GM12873 (cell line): ENCODE measurements around the gene SP140.

Experiments
- TF ChIP-seq, protein P1 (sequence below): IDR thresholded peaks from 2 replicates; pipeline ENCODE4 v1.5.1; 2012; ENCODE audit warnings: low read depth, mild to moderate bottlenecking, moderate library complexity, low read length, control low read depth; ENCODE audit not compliant: insufficient read depth; ENCODE audit errors: missing control alignments

The SP140 gene

DNA sequence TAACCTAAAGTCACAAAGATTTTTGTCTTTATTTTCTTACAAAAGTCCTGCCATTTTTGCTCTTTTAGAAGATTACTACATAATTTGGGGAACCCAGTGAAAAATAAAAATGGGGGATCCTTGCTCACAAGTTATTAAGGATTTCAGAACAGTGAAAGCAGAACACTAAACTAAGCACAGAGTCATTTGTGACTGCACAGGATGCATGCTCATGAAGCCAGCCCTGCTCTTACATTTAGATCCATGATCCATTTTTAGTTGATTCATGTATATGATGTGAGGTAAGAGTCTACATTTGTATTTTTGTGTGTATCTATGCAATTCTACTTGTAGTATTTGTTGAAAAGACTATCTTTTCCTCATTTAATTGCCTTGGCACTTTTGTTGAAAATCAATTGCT, 123.3 kb downstream of the SP140 start:
- TF ChIP-seq, protein P1, sequence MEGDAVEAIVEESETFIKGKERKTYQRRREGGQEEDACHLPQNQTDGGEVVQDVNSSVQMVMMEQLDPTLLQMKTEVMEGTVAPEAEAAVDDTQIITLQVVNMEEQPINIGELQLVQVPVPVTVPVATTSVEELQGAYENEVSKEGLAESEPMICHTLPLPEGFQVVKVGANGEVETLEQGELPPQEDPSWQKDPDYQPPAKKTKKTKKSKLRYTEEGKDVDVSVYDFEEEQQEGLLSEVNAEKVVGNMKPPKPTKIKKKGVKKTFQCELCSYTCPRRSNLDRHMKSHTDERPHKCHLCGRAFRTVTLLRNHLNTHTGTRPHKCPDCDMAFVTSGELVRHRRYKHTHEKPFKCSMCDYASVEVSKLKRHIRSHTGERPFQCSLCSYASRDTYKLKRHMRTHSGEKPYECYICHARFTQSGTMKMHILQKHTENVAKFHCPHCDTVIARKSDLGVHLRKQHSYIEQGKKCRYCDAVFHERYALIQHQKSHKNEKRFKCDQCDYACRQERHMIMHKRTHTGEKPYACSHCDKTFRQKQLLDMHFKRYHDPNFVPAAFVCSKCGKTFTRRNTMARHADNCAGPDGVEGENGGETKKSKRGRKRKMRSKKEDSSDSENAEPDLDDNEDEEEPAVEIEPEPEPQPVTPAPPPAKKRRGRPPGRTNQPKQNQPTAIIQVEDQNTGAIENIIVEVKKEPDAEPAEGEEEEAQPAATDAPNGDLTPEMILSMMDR: no peak

DNA sequence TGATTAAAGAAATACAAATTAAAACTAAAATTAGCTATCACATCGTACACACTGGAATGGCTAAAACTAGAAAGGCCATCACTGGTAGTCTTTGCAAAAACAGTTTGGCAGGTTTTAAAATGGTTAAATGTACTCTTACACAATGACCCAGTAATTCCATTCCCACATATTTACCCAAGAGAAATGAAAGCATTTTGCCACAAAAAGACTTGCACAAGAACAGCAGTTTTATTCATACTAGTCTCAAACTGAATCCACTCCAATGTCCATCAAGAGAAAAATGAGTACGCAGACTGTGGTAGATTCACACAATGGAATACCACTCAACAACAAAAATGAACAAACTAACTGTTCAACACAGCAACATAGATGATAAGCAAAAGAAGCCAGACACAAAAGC, 130.5 kb downstream of the SP140 start:
- TF ChIP-seq, protein P1: no peak

DNA sequence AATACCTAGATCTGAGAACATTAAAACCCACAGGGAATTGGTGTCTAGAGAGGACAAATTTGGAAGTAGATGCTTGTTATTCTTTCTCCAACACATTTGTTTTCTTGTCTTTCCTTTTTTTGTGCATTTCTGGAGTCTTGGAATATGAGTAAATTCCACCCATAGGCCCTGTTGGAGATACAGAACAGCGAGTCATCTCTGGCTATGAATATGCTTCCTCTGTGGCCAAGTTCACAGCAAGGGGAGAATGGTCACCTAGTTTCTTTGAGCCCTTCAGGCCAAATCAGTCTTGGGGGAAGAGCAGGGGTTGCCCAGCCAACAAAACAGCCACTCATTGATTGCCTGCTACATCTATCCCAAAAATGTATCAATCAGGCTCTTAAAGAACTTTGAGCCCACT, 132.8 kb downstream of the SP140 start:
- TF ChIP-seq, protein P1: no peak

DNA sequence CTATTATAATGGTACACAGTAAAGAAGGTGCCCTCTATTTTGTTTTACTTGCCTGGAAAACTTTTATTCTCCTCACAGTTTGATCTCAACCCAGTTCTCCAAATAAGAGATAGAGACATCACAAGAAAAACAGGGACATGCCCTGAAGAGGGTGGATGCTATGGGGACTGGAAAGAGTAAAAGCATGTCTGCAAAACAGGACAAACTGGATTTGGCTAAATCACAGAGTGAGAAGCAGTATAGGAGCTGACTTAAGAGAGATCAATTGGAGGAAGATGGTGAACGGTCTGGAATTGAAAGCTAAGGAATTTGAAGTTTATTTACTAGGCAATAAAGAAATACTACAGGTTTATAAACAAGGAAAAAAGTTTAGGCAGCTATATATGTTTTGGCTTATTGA, 134.5 kb downstream of the SP140 start:
- TF ChIP-seq, protein P1: no peak

DNA sequence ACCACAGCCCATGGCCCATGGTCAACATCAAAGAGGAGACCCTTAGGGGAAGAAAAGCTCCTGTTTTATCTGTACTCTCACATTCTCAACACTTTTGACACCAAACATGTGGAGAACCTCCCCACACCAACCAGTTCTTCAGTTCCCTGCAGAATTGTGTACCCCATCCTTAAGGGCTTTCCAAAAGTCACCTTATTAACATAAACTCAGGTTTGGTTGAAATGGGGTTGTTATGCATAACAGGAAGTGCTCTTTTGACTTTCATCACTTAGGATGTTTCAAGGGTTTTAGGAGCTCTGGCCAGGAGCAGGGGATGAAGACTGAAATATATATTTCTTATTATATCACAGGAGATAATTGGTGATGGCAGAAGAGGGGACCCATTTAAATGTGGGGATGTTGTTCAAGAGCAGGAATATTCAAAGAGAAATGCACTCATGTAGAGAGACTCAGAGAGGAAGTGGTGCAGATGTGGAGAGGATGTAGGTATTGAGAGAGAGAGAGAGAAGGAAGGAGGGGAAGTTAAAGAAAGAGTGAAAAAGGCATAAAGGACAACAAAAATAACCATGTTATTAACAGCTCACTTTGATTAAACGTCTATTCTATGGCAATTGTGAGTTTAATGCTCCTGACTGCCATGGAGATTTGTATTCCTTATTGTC, 136.6 kb downstream of the SP140 start:
- TF ChIP-seq, protein P1: no peak
